Ovary (tissue), 9 donors: ENCODE results near the gene PPP1R9B. TPM values are rescaled to one million over a fixed set of nuclear protein-coding genes. Genes with fewer than 3 reads are reported as not detected.
A peak's percentile ranks its signal among the peaks of the same experiment; 100 is the strongest.

Experiments used
- DNase-seq, 5 donors: peaks; one replicate each; pipeline ENCODE4 v3.0.0-alpha.2; 2019 to 2020
- H3K27ac ChIP-seq, 2 donors: fragments of 200-600 bp; one replicate each; pipeline versions ENCODE4 v1.5.1 to v1.8.0; 2019 to 2022
- H3K27me3 ChIP-seq: fragments of 200-600 bp; one replicate; pipeline ENCODE4 v1.8.0; 2022
- H3K36me3 ChIP-seq: fragments of 200-600 bp; sonication (generic); one replicate; pipeline ENCODE4 v1.5.1; 2019
- H3K4me1 ChIP-seq: one replicate; pipeline ENCODE4 v1.8.1; 2013; ENCODE audit warnings: mild to moderate bottlenecking, moderate library complexity; ENCODE audit not compliant: insufficient read depth
- H3K4me3 ChIP-seq: fragments of 200-600 bp; sonication (generic); one replicate; pipeline ENCODE4 v1.5.1; 2017
- H3K9me3 ChIP-seq, 2 donors: fragments of 200-600 bp in 1 of 2; sonication (generic) in 1 of 2; one replicate each; pipeline versions ENCODE4 v1.5.1 to v1.8.1; 2013 to 2019; ENCODE audit warnings: mild to moderate bottlenecking in 1 of 2, moderate library complexity in 1 of 2
- CTCF ChIP-seq, 3 donors: fragments of 450-650 bp in 2 of 3; fragments of 200-600 bp in 1 of 3; IDR thresholded peaks; one replicate each; pipeline versions ENCODE4 v1.5.1 to v1.8.0; 2016 to 2022; ENCODE audit warnings: antibody characterized with exemption in 3 of 3, mild to moderate bottlenecking in 1 of 3
- EP300 ChIP-seq: sonication (generic); formaldehyde crosslinking; IDR thresholded peaks from one replicate; pipeline ENCODE4 v1.6.1; 2017; ENCODE audit warnings: antibody characterized with exemption
- POLR2A ChIP-seq: fragments of 450-650 bp; IDR thresholded peaks from one replicate; pipeline ENCODE4 v1.6.1; 2017; ENCODE audit warnings: antibody characterized with exemption, mild to moderate bottlenecking, moderate library complexity
- WGBS, 3 donors: extraction: QIAGEN DNeasy Blood & Tissue Kit in 1 of 3; methylation state at CpG; one replicate each; pipeline versions ENCODE4 v1.1.5 to v1.1.7; 2013 to 2017; 5-methylcytosine and 5-hydroxymethylcytosine counted together
- intact Hi-C, 4 donors: fragments of 100-400 bp; cut with DNase I; formaldehyde crosslinking; loops; one replicate each; pipeline versions ENCODE4 v1.11.0 to v1.15.1; 2022 to 2023
- polyA plus RNA-seq, 2 donors: library from polyadenylated mRNA; stranded (reverse); fragments of 200-250 nt in 1 of 2; fragments of 350-450 nt in 1 of 2; fragmentation: Illumina TruSeq in 1 of 2; extraction: RNeasy Lipid Tissue Mini Kit (QIAGEN cat#74804) in 1 of 2; gene quantifications; one replicate each; pipeline ENCODE4 v1.2.3, GENCODE V29; 2013 to 2014
- total RNA-seq, 7 donors: library from RNA; depleted of rRNA in 2 of 7; stranded (reverse); fragments of >200 nt in 2 of 7; fragmentation: NEBNext Ultra II Directional in 3 of 7; extraction: Animal tissue kit (Norgen Biotek cat#: 25700) in 3 of 7; gene quantifications; one replicate each; pipeline versions ENCODE4 v1.1.0 to v1.2.4, GENCODE V29; 2016 to 2023
- donor health status: DM: no; HTN: no; CAD: no; lungs with moderate emphysema.
- donor health status: DM: no; HTN: no; CAD: no.
- donor health status: Bipolar disorder and iron deficiency.
- donor health status: DM: yes; HTN: yes; CAD: no.
- donor health status: DM: no; HTN: no; CAD: no.
- donor health status: DM: yes; HTN: yes; CAD: no.

PPP1R9B gene
- total and polyA plus RNA-seq, 9 donors, result 14.8 to 109 (median 64.3) TPM

- Histone ChIP-seq H3K36me3 (no peaks in the 10 kb centered on the region), H3K4me3 (no peak overlapping the region), H3K27ac (peak overlapping the region in 1 of 2 donors; percentile 66), H3K27me3 (no peaks in the 10 kb centered on the region), H3K4me1 (peaks cover 2% of the 10 kb centered on the region), H3K9me3 (no peaks in the 10 kb centered on the region)
- WGBS, 3 donors, result 21 to 25% (median 23%) methylated on average over 13 of the region's 13 CpGs
- no peak for TF ChIP-seq EP300
- TF ChIP-seq POLR2A, result no peak
- no peak for TF ChIP-seq CTCF (IDR thresholded peaks at IDR 0.05)
- intact Hi-C loops, result no loop called here
- DNase-seq, result no peak
Measured at GRCh38 chr17:50188531-50188920, 38.0 kb upstream of the PPP1R9B start.

GRCh38 chr17:50187751-50188530, 37.5 kb upstream of the PPP1R9B start:
- Histone ChIP-seq H3K36me3 (no peaks in the 10 kb centered on the region), H3K4me1 (peaks cover 2% of the 10 kb centered on the region)

GRCh38 chr17:50187394-50187725, 36.9 kb upstream of the PPP1R9B start:
- Histone ChIP-seq H3K27ac (peak overlapping the region; percentile 45 to 66), H3K4me3 (no peak overlapping the region), H3K27me3 (no peaks in the 10 kb centered on the region), H3K4me1 (peaks cover 2% of the 10 kb centered on the region), H3K36me3 (no peaks in the 10 kb centered on the region), H3K9me3 (no peaks in the 10 kb centered on the region)
- intact Hi-C loops, result no loop called here
- 14 to 20% (median 19%) methylated on average over 4 of the region's 4 CpGs for WGBS, 3 donors
- DNase-seq, result no peak
- TF ChIP-seq CTCF (IDR thresholded peaks at IDR 0.05) (no peak), EP300 (no peak), POLR2A (no peak)

More at GRCh38 chr17:50187751-50188530, 37.5 kb upstream of the PPP1R9B start:
- Histone ChIP-seq H3K27me3 (no peaks in the 10 kb centered on the region), H3K27ac (peak overlapping the region; percentile 20 to 66), H3K9me3 (no peaks in the 10 kb centered on the region), H3K4me3 (no peak overlapping the region)
- TF ChIP-seq EP300 (no peak), POLR2A (no peak), CTCF (IDR thresholded peaks at IDR 0.05) (no peak)
- intact Hi-C loops, result no loop called here
- DNase-seq, result no peak
- WGBS, 3 donors, result 34 to 38% (median 36%) methylated on average over 17 of the region's 17 CpGs

GRCh38 chr17:50186661-50187393, 36.4 kb upstream of the PPP1R9B start:
- Histone ChIP-seq H3K27ac (peak overlapping the region; percentile 66), H3K9me3 (no peaks in the 10 kb centered on the region), H3K27me3 (no peaks in the 10 kb centered on the region), H3K4me1 (peaks cover 2% of the 10 kb centered on the region), H3K4me3 (no peak overlapping the region), H3K36me3 (no peaks in the 10 kb centered on the region)
- no peak for DNase-seq
- TF ChIP-seq EP300 (no peak), CTCF (IDR thresholded peaks at IDR 0.05) (no peak), POLR2A (no peak)
- WGBS, 3 donors, result 22 to 35% (median 25%) methylated on average over 19 to 24 of the region's 24 CpGs
- intact Hi-C loops, result no loop called here
